ENCODE results near the gene UTP25.
"Not testable (repeated sequence)": the region's sequence is repeated elsewhere in the genome, so short reads cannot be mapped to it uniquely, and the experiment has no call there.

The UTP25 gene

DNA sequence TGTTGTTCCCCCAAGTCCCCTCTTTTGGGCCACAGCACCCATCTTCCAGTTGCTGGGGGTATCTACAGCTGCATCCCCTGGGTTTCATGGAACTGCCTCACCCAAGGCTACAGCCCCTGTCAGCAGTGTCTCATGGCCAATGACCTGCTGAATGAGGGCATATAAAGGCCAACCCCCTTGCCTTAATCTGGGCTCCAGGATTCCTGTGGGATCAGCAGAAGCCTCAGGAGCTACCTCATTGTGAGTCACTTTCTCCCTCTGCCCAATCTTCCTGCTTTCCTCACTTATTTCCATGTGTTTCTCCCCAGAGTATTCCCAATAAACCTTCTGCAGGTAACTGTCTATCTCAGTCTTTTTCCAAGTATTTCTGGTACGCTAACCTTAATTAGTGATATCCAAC is 73.0 kb downstream of the UTP25 start:
- FAIRE-seq, result no peak

DNA sequence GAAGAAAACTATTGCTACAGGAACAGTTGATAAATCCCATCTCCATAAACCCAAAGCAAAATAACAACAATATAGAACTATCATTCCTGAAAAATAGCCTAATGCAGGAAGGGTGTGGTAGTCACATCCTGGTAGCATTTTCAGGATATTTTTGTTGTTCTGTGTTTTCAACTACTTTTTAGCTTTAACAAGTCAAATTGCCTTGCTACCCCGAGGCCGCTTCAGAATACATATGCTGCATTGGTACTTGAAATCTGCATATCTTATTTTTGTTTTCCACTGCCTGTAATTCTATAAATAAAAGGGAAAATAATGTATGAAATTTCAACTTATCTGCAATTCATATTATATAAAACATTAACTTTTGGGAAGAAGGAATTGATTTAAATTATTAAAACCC is 73.4 kb downstream of the UTP25 start:
- no peak for FAIRE-seq

DNA sequence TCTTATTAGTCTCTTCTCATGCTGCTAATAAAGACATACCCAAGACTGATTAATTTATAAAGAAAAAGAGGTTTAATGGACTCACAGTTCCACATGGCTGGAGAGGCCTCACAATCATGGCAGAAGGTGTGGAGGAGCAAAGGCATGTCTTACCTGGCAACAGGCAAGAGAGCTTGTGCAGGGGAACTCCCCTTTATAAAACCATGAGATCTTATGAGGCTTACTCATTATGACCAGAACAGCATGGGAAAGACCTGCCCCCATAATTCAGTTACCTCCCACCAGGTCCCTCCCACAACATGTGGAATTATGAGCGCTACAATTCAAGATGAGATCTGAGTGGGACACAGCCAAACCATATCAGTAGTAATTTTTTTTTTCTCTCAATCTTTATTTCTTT is 77.0 kb downstream of the UTP25 start:
- FAIRE-seq, result not testable (repeated sequence)

Data from islet of Langerhans (tissue), 1 donor.